Activated CD8-positive, alpha-beta memory T cell treated with anti-CD3 and anti-CD28 coated beads, Interleukin-2, amount 50 U/mL, for 24 hours (primary cell): ENCODE measurements around the gene PDE3B.

Experiments
- DNase-seq: peaks from one replicate; pipeline ENCODE4 v3.0.0-alpha.2; 2020; ENCODE audit errors: extremely low read depth

The PDE3B gene

GRCh38 chr11:14884667-14885273 is 241.2 kb downstream of the PDE3B start:
- DNase-seq: no peak

GRCh38 chr11:14886513-14886912 is 242.9 kb downstream of the PDE3B start:
- DNase-seq: no peak

- DNase-seq: peak; percentile 65
These were observed 247.8 kb downstream of the PDE3B start for GRCh38 chr11:14891143-14892035.

- DNase-seq: peak; percentile 83
These were observed 248.5 kb downstream of the PDE3B start, which contains the start of gene CYP2R1 for GRCh38 chr11:14892036-14892556. Gene CYP2R1 (minus strand): TSS chr11:14892231. CDS start chr11:14892205, 26 bp downstream.

- no peak for DNase-seq
These were observed 249.0 kb downstream of the PDE3B start for GRCh38 chr11:14892577-14892976.

- DNase-seq: no peak
These were observed 251.3 kb downstream of the PDE3B start for GRCh38 chr11:14894657-14895598.

GRCh38 chr11:14898355-14898754 is 254.8 kb downstream of the PDE3B start:
- no peak for DNase-seq

GRCh38 chr11:14898906-14899305 is 255.3 kb downstream of the PDE3B start:
- no peak for DNase-seq

- no peak for DNase-seq
These were observed 259.2 kb downstream of the PDE3B start for GRCh38 chr11:14902650-14903350.

GRCh38 chr11:14904745-14905103 is 261.1 kb downstream of the PDE3B start:
- DNase-seq: peak; percentile 63

GRCh38 chr11:14905104-14906033 is 261.8 kb downstream of the PDE3B start:
- no peak for DNase-seq

- no peak for DNase-seq
These were observed 263.0 kb downstream of the PDE3B start for GRCh38 chr11:14906578-14906977.

- DNase-seq: no peak
These were observed 263.4 kb downstream of the PDE3B start for GRCh38 chr11:14906993-14907392.

GRCh38 chr11:14907411-14908213 is 264.0 kb downstream of the PDE3B start:
- peak; percentile 60 for DNase-seq

- DNase-seq: no peak
These were observed 264.7 kb downstream of the PDE3B start for GRCh38 chr11:14908214-14908880.

- no peak for DNase-seq
These were observed 270.9 kb downstream of the PDE3B start for GRCh38 chr11:14914536-14914935.

- no peak for DNase-seq
These were observed 272.8 kb downstream of the PDE3B start for GRCh38 chr11:14916403-14916802.
